Esophagus mucosa (tissue), 1 donor: ENCODE results near the gene MID1IP1. TPM values are rescaled to one million over a fixed set of nuclear protein-coding genes. Genes with fewer than 3 reads are reported as not detected.

ENCODE experiments used
- ATAC-seq: fragments of 200-7000 bp; cut with Tn5 transposase; one replicate; pipeline ENCODE4 v1.9.1; 2020
- total RNA-seq: library from RNA; stranded (reverse); gene quantifications from one replicate; pipeline ENCODE4 v1.2.4, GENCODE V29; 2023
- donor health status: DM: yes; HTN: yes; CAD: no.

Gene MID1IP1, protein sequence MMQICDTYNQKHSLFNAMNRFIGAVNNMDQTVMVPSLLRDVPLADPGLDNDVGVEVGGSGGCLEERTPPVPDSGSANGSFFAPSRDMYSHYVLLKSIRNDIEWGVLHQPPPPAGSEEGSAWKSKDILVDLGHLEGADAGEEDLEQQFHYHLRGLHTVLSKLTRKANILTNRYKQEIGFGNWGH
- total RNA-seq, result 47.6 TPM

DNA sequence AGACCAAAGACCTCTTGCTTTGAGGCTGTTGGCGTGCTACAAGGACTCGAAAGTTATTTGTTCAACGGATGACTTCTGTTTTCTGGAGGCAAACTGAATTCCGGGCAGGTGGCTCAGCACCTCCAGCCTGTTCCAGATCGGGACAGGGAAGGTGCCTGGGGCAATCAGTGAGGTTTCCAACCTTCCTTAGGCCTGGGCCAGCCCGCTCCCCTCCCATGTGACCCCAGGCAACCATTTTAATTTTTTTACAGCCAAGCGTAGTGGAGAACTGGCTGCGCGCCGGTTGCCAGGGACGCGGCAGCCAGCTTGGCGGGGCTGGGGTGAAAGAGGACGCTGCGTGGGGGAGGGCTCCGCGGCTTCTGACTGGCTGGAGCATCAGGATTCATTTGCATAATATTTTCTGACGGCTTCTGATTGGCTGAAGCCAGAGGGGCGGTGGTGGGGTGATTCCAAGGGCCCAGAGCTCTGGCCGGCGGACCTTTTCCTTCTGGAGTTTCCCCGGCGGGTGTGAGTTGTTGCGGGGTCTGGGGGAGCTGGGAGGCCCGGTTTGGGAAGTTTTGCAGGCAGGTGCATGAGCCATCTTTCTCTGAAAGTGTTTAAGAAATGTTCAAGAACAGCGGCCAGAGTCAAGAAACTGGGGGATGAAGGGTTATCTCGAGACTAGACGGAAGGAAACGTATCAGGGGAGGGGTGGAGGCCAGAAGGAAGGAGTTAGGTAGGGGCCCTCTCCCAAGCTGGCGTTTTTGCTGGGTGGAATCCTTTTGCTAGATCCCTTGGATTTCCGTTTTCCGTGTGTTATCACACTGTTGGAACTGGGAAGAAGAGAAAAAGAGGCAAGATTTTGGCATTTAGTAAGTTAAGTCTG, at the start of gene MID1IP1:
Gene MID1IP1, plus strand, starts transcription at position 479 of the 865 bp plus-strand sequence. CDS start 3,488 bp downstream, outside the sequence.
- peak; percentile 76 for ATAC-seq

DNA sequence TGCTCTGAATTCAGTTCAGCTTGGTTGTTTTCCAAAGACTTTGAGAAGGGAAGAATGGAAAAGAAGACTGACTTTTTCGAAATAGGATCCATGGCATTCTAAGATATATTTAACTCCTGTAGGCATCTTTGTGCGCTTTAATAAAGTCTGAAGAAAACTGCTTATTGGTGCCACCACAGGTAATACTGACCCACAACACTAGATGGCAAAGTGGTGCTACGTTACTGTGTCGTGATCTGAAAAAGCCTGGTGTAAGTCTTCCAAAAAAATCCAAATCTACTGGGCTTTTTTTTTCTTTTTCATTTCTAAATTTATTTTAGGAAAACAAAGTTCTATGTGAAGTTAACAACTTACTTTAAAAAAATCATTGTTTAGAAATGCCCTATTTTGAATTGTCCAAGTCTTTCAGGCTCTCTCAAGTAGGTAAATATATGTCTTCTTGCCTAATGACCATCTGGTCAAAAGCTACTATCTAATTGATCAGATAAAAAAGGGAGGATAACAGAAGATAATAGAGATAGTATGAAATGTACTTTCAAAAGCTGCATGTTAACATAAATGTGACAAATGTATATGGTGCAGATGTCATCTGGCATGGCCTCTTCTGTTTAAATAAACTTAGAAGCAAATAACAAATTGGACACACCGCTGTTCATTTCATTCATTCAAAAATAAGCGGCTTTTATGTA, 47.0 kb upstream of the MID1IP1 start:
- peak; percentile 57 for ATAC-seq

DNA sequence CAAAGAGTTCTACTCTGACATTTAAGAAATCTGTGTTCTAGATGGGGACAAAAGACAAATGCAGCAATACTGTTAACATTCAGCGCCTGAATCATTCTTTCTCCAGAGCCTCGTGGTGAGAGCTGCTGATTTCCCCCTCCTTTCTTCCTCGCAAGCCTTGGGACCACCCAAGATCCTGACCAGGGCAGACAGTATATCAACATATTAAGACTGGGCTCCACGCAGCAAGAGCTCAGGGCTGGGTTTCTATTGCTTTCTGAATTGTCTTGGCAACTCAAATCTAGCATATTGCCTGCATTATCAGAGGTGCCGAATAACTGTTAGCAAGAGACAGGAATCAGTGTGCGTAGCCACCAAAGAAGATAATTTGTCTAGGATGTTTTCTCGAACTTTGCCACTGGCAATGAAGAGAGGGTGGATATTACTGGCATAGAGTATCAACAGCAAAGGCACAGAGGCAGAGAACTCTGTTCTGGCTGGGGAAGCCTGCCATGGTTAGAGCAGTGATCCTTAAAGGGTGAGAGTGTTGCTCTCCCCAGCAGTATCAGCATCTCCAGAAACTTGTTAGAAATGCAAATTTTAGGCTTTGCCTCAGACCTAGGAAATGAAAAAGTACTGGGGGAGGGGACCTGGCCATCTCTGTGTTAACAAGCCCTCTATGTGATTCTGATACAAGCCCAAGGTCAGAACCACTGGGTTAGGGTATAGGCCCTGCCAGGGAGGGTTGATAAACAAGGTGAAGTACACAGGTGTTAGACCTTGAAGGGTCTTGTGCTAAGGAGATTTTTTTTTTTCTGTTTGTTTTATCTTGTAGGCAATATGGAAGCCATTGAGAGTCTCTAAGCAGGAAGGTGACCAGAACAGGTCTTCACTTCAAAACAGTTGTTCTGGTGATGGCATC, 46.2 kb upstream of the MID1IP1 start:
- ATAC-seq, result no peak

DNA sequence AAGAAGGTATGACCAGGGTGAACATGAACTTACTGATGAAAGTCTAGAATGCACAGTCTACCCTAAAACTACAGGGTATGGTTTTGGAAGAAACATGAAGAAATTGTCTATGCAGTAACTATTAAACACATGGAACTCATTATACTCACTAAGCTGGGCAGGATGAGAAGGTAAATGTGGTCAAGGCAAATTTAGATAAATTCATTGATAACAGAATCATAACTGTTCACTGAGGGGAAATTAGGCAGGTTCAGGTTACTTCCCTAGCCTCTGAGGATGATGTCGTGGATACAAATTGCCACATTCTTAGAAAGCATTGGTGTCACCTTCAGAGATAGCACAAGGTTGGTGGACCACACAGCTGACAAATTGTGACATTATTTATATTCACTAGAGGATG, 40.4 kb upstream of the MID1IP1 start:
- ATAC-seq, result no peak

DNA sequence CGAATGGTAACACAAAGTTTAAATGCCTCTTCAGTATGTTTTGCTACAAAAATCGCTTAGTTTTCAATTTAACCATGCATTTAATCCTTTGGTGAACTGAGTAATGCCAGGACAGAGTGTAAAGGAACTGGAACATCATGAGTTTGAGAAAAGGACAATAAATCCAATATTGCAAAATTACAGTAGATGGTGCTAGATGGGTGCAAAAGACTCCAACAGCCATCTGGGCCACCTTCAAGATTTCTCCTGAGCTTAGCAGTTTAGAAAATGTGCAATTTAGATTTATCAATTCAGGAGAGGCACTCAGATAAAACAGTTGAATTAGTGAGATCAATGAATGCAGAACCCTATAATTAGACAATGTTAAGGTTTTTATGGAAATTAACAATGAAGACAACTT, 33.2 kb upstream of the MID1IP1 start:
- no peak for ATAC-seq

DNA sequence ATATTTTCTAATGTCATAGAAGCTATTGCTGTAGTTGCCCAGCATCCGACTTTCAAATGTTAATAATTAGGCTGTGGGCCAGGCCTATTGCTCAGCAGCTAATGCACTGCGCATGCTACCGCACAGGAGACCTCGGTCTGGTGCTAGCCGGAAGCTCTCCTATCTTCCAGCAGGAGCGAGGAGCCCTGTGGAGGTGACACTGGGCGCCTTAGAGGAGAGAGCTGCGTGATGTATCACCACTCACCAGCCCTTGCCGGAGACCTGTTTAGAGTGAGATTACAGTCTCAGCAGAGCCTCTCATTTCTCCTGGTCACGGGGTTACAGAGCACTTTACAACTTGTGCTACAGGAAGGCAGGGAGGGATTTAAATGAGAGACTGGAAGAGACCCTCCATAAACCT, 31.1 kb upstream of the MID1IP1 start:
- ATAC-seq, result no peak

DNA sequence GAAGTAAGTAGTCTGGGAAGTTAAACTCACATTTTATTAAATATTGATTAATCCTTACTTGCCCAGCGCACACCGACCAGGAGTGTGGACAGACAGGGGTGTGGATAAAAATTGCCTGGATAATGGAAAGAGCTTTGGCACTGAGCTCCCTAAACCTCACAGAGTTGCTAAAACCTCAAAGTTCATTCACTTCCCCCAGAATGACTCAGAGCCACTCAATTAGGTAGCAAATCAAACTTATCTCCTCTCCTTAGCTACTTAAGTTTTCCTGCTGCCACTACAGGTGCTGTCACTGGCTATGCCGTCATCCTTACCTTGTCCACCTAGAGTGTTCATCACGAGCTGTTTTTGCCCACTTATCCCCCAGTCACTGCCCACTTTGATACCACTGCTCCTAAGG, 27.0 kb upstream of the MID1IP1 start:
- ATAC-seq, result no peak

DNA sequence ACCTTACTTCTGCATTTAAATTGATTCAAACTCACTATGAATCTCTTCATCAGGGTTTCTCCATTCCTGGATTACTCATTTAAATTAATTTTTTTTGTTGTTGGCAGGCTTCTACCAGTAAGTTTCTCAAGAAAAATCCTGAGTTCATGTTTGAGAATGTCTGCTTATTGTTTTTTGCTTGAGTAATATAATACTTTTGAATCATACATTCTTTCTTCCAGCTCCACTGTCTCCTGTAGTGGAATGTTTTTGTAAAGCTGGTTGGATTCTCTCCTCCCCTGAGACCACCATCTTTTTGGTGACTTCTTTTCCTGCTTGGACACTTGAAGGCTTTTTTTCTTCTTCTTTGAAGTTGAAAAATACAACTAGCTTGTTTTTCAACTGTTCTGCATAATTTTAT, 4.3 kb upstream of the MID1IP1 start:
- ATAC-seq, result no peak

DNA sequence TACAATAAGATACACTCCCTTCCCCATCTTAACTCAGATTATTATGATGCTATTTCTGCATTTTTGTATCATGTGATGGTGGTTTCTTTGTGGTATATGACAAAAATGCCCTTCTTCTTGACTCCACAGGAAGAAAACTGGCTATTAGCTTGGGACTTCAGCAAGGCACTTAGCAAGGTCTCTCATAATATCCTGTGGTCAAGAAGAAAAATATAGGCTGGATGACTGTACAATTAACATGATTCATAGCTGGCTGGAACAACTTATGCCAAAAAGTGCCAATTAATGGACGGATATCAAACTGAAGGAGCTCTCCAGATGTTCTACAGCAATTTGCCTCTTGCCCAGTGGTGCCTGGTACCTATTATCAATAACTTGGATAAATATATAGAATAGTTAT, 2.3 kb upstream of the MID1IP1 start:
- no peak for ATAC-seq

DNA sequence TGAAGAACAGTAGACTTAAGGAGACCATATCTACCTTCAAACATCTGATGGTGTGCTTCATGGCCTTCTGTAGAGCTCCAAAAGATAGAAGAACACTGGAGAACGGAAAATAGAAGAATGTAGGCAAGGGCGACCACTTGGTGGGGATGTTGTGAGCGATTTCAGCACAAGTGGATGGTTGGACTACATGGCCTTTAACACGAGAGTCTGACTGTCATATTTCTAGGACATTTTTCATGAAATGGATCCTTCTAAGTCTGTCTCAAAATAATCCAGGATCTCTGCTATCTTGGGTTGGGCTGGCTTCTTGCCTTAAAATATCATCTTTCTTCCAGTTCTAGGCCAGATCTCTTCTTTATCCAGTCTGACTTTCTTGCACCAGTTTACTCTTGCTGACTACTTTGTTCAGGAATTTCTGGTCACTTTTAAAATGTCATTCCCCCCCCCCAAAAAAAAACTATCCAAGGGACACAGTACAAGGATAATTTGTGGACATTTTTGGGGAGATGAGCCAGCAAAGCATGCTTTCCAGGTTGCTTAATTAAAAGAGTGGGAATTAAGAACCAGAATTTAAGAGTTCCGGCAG, 1.2 kb upstream of the MID1IP1 start:
- ATAC-seq, result no peak

DNA sequence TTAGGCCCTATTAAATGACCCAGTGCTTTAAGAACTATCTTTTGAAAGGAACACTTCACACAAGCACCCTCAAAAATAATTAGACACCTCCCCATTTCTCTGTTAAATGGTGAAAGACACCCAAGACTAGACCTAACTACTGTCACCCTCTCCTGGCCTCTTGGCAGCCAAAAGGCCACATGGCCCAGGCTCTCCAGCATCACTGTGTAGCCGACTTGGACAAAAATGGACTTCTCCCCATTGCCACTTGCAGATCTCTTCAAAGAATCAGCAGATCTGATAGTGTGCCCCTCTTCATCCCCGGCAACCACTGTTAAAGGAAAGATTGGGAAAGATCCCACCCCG, 2.0 kb downstream of the MID1IP1 start:
- ATAC-seq, result no peak

DNA sequence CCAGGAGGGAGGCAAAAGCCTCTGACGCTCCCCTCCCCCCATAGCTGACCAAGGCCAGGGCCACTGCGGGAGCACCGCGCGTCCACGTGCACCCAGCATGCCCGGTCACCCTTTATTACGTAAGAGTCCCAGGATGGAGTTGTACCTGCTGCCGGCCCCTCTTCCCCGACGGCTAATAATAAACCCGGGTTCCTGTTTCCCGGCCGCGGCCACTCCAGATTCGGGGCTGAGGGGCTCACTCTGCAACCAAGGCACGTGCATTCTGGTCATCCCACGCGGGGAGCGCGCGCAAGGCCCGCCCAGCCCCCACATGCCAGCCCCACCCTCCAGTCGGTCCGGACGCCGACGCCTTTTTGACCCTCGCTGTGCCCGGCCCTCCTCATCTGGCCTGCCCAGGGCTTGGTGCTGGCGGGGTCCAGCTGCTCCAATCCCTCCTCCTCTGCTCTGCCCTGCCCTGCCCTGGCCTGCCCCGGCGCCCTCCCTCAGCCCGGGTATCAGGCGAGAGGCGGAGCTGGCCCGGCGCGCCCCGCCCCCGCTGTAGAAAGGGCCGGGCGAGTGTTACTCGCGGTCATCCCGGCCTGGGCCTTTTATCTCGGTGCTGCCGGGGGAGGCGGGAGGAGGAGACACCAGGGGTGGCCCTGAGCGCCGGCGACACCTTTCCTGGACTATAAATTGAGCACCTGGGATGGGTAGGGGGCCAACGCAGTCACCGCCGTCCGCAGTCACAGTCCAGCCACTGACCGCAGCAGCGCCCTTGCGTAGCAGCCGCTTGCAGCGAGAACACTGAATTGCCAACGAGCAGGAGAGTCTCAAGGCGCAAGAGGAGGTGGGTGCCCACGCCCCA, 2.6 kb downstream of the MID1IP1 start:
- ATAC-seq, result peak; percentile 88

DNA sequence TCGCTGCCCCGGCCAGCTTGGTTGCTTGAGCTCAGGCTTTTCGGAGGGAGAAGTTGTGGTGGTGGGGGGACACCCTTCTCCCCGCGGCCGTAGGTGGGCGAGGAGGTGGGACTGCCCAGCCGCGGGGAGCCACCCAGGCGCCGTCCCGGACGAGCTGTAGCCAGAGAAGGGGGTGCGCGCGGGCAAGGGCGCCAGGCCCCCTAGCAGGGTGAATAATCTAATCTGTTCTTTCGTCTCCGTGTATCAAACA, 3.1 kb downstream of the MID1IP1 start:
- no peak for ATAC-seq

DNA sequence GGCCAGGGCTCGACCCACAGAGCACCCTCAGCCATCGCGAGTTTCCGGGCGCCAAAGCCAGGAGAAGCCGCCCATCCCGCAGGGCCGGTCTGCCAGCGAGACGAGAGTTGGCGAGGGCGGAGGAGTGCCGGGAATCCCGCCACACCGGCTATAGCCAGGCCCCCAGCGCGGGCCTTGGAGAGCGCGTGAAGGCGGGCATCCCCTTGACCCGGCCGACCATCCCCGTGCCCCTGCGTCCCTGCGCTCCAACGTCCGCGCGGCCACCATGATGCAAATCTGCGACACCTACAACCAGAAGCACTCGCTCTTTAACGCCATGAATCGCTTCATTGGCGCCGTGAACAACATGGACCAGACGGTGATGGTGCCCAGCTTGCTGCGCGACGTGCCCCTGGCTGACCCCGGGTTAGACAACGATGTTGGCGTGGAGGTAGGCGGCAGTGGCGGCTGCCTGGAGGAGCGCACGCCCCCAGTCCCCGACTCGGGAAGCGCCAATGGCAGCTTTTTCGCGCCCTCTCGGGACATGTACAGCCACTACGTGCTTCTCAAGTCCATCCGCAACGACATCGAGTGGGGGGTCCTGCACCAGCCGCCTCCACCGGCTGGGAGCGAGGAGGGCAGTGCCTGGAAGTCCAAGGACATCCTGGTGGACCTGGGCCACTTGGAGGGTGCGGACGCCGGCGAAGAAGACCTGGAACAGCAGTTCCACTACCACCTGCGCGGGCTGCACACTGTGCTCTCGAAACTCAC, 3.6 kb downstream of the MID1IP1 start:
- peak; percentile 40 for ATAC-seq

DNA sequence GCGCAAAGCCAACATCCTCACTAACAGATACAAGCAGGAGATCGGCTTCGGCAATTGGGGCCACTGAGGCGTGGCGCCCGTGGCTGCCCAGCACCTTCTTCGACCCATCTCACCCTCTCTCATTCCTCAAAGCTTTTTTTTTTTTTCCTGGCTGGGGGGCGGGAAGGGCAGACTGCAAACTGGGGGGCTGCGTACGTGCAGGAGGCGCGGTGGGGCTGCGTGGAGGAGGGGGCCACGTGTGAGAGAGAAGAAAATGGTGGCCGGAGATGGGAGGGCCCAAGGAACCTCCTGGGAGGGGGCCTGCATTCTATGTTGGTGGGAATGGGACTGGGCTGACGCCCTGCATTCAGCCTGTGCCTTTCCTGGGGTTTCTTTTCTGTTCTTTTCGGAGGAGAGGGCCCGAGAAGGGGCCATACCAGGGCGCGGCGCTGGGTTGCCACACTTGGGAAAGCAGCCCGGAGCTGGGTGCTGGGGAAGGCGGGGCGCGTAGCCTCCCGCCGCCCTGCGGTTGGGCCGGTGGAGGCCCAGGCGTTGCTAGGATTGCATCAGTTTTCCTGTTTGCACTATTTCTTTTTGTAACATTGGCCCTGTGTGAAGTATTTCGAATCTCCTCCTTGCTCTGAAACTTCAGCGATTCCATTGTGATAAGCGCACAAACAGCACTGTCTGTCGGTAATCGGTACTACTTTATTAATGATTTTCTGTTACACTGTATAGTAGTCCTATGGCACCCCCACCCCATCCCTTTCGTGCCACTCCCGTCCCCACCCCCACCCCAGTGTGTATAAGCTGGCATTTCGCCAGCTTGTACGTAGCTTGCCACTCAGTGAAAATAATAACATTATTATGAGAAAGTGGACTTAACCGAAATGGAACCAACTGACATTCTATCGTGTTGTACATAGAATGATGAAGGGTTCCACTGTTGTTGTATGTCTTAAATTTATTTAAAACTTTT, 4.5 kb downstream of the MID1IP1 start:
- ATAC-seq, result peak; percentile 54

DNA sequence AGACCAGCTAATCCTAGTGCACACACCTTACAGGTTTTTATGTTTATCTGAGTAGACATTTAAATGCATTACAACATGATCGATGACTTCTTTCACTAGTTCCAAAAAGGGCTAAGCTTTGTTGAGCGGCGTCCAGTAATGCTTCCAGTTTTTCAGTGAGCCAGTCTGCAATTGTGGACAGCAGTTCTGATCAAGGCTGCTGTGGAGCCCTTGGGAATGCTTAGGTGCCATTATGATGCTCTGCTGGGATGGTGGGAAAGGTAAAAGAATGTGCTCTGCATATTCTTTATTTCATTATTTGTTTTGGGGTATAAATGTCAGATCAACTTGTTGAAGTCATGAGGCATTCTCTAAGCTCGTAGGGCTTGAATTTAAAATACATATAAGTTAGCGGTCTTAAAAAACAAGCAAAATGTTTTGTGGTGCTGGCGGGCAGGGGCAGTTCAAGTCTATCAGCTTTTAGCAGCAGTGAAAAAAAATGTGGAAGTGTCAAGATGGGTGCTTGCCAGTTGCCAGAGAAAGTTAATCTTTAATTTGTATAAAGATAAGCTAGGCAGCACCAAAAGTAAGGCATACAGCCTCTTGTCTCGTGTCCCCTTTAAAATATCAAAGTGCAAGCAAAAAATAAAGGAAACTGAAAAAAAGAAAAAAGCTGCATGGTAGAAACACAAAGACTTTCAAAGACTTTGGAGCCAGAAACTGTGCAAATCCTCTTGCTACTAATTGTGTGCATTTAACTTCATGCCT, 5.8 kb downstream of the MID1IP1 start:
- ATAC-seq, result no peak

DNA sequence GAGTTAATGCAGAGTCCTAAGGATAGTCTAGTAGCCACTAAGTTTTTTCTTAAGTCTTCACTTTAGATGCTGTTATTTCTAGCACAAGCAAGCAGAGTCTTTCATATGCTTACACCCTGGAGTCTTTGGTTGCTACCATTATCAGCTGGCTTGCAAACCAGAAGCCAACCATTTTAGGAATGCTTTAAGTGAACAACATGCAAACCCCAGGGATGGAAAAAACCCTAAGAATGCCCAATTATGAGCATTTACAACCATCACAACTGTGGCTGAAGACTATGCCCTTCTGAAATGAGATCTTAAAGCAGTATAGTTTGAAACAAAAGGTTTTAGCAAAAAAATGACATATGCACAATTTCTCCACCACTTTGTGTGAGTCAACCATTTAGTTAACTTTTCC, 6.6 kb downstream of the MID1IP1 start:
- no peak for ATAC-seq

DNA sequence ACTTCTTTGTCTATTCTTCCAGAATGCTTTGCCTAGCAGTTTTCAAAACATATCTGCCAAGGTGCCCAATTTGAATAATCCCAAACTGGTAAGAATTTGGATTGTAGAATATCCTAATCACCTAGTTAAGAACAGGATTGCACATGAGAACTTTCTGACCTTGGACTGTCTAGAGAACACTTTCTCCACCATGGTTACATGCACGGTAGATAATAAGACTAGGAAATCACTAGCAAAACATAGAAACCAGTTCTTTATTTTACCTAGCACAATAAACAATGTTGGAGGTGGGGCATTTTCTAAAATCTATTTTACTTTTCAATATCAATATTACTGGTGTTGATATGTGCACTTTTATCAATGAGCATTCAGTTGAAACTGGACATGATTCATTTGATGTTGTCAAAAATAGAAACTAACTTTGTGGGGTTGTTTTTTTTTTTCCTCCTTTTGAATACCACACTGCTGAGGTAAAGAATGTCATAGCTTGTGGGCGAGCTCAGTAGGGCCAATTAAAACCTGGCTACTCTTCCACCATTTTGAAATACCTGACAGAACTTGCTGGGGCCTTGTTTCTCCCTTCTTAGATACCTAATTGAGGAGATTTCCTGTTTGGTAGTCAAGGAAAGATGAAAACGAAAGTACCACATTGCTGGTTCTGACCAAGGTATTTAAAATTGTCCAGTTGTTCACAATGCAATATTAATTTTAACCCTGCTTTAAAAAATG, 10.4 kb downstream of the MID1IP1 start:
- ATAC-seq, result no peak
